MM.1S (cell line): ENCODE results near the gene LDLRAD4.
A peak's percentile ranks its signal among the peaks of the same experiment; 100 is the strongest.

ENCODE experiments used
- DNase-seq: peaks from one replicate; pipeline ENCODE4 v3.0.0-alpha.2; 2015
- H2AFZ ChIP-seq: fragments of 300-600 bp; sonication (generic); 2 replicates; pipeline ENCODE4 v1.6.0; 2016; ENCODE audit warnings: antibody characterized with exemption, low read length
- H3F3A ChIP-seq: fragments of 300-600 bp; sonication (generic); 2 replicates; pipeline ENCODE4 v1.6.1; 2016; ENCODE audit warnings: mild to moderate bottlenecking, antibody characterized with exemption, low read length, moderate library complexity, mixed read lengths; ENCODE audit not compliant: insufficient read depth
- H3K27ac ChIP-seq: fragments of 300-600 bp; sonication (generic); 2 replicates; pipeline ENCODE4 v1.5.1; 2016; ENCODE audit warnings: mild to moderate bottlenecking, low read length
- H3K27me3 ChIP-seq: fragments of 300-600 bp; sonication (generic); replicated peaks from 2 replicates; pipeline ENCODE4 v1.6.0; 2016; ENCODE audit warnings: low read length; ENCODE audit not compliant: insufficient read depth
- H3K36me3 ChIP-seq: fragments of 300-600 bp; sonication (generic); replicated peaks from 2 replicates; pipeline ENCODE4 v1.6.1; 2016; ENCODE audit warnings: mild to moderate bottlenecking, low read length, mixed read lengths; ENCODE audit not compliant: insufficient read depth
- H3K4me1 ChIP-seq: fragments of 300-600 bp; sonication (generic); 2 replicates; pipeline ENCODE4 v1.6.1; 2016; ENCODE audit warnings: low read length, mixed read lengths
- H3K4me2 ChIP-seq: fragments of 300-600 bp; sonication (generic); 2 replicates; pipeline ENCODE4 v1.6.0; 2016; ENCODE audit warnings: low read depth, low read length
- H3K4me3 ChIP-seq: fragments of 300-600 bp; sonication (generic); 2 replicates; pipeline ENCODE4 v1.5.1; 2016; ENCODE audit warnings: low read length, mixed read lengths
- H3K79me2 ChIP-seq: fragments of 300-600 bp; sonication (generic); 2 replicates; pipeline ENCODE4 v1.6.1; 2016; ENCODE audit warnings: mixed run types, low read length, mixed read lengths
- H3K9ac ChIP-seq: fragments of 300-600 bp; sonication (generic); 2 replicates; pipeline ENCODE4 v1.6.1; 2016; ENCODE audit warnings: low read length, mixed read lengths
- H3K9me2 ChIP-seq: fragments of 300-600 bp; sonication (generic); replicated peaks from 2 replicates; pipeline ENCODE4 v1.6.1; 2016; ENCODE audit warnings: mild to moderate bottlenecking, low read length, mixed read lengths; ENCODE audit not compliant: insufficient read depth
- H3K9me3 ChIP-seq: fragments of 300-600 bp; sonication (generic); replicated peaks from 2 replicates; pipeline ENCODE4 v1.6.1; 2016; ENCODE audit warnings: mild to moderate bottlenecking, low read length, mixed read lengths; ENCODE audit not compliant: insufficient read depth
- H4K20me1 ChIP-seq: fragments of 300-600 bp; sonication (generic); 2 replicates; pipeline ENCODE4 v1.6.1; 2016; ENCODE audit warnings: mild to moderate bottlenecking, low read length, moderate library complexity, mixed read lengths; ENCODE audit not compliant: insufficient read depth
- EZH2 ChIP-seq: fragments of 300-600 bp; sonication (generic); optimal IDR thresholded peaks from 2 replicates; pipeline ENCODE3; 2017; ENCODE audit warnings: low read depth, mild to moderate bottlenecking, antibody characterized with exemption, low read length, mixed read lengths
- EZH2phosphoT487 ChIP-seq: fragments of 300-600 bp; sonication (generic); IDR thresholded peaks from 2 replicates; pipeline ENCODE4 v1.6.1; 2018; ENCODE audit warnings: antibody characterized with exemption, low read length
- TF ChIP-seq, protein P1 (sequence below): fragments of 300-600 bp; sonication (generic); IDR thresholded peaks from 2 replicates; pipeline ENCODE4 v1.5.1; 2016; ENCODE audit warnings: antibody characterized with exemption, low read length, mixed read lengths

The LDLRAD4 gene

DNA sequence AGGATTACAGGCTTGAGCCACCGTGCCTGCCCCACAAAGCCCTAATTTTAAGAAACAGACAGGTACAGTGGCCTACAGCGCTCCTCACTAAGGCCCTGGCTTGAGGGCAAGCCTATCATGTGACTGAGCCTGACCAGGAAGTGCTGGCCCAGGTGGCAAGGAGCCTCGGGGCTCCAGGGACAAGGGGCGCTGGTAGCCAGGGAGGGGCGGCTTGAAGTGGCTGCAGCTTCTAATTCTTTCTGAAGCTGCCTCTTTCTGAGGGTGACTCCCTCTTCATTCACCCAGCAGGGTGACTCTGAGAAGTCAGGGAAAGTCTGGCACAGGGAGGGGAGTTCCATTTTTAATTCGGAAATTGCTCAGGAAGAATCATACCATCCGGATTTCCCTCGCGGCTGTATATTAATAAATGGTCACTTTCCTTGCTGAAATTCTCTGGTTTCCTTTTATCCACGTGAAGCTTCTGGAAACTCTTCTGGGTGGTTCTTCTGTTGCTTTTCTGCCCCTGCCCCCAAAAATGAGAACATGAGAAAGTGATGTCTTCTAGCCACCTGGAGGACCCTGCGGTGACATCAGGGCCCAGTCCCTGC, 392.1 kb downstream of the LDLRAD4 start:
- H3K9ac ChIP-seq = peak overlapping the region; percentile 99
- H3K4me3 ChIP-seq = peak overlapping the region; percentile 63
- H3K36me3 ChIP-seq = no peaks in the 10 kb centered on the region

GRCh38 chr18:13611142-13611600, 392.6 kb downstream of the LDLRAD4 start:
- H3K36me3 ChIP-seq = no peaks in the 10 kb centered on the region
- H3K79me2 ChIP-seq = no peaks in the 10 kb centered on the region
- H3K9ac ChIP-seq = peak overlapping the region; percentile 99
- H3K9me2 ChIP-seq = no peaks in the 10 kb centered on the region
- H3K27ac ChIP-seq = peak overlapping the region; percentile 97
- no peaks in the 10 kb centered on the region for H4K20me1 ChIP-seq
- H2AFZ ChIP-seq = peak overlapping the region; percentile 37; the same call in 1 of the 2 replicates
- no peaks in the 10 kb centered on the region for H3K9me3 ChIP-seq
- H3F3A ChIP-seq = peaks cover 33% of the 10 kb centered on the region
- H3K27me3 ChIP-seq = 0 out of 2 replicates have a peak, but pooled peaks cover 3% of the 10 kb centered on the region
- TF ChIP-seq EZH2phosphoT487 (no peak), EZH2 (no peak)
- TF ChIP-seq, protein P1, sequence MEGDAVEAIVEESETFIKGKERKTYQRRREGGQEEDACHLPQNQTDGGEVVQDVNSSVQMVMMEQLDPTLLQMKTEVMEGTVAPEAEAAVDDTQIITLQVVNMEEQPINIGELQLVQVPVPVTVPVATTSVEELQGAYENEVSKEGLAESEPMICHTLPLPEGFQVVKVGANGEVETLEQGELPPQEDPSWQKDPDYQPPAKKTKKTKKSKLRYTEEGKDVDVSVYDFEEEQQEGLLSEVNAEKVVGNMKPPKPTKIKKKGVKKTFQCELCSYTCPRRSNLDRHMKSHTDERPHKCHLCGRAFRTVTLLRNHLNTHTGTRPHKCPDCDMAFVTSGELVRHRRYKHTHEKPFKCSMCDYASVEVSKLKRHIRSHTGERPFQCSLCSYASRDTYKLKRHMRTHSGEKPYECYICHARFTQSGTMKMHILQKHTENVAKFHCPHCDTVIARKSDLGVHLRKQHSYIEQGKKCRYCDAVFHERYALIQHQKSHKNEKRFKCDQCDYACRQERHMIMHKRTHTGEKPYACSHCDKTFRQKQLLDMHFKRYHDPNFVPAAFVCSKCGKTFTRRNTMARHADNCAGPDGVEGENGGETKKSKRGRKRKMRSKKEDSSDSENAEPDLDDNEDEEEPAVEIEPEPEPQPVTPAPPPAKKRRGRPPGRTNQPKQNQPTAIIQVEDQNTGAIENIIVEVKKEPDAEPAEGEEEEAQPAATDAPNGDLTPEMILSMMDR = no peak
- H3K4me3 ChIP-seq = peak overlapping the region; percentile 63
- H3K4me1 ChIP-seq = peaks cover 40% of the 10 kb centered on the region
- H3K4me2 ChIP-seq = peak overlapping the region; percentile 96
- peak; percentile 79 for DNase-seq

More for the DNA sequence above, 392.1 kb downstream of the LDLRAD4 start:
- Histone ChIP-seq H3K9me3 (no peaks in the 10 kb centered on the region), H3K4me1 (peaks cover 40% of the 10 kb centered on the region), H3K4me2 (peak overlapping the region; percentile 96), H3F3A (peaks cover 33% of the 10 kb centered on the region), H4K20me1 (no peaks in the 10 kb centered on the region), H3K27me3 (0 out of 2 replicates have a peak, but pooled peaks cover 3% of the 10 kb centered on the region), H2AFZ (no peak overlapping the region; the same call in 1 of the 2 replicates), H3K79me2 (no peaks in the 10 kb centered on the region), H3K27ac (peak overlapping the region; percentile 97), H3K9me2 (no peaks in the 10 kb centered on the region)
- TF ChIP-seq, protein P1 = no peak
- TF ChIP-seq EZH2phosphoT487 (no peak), EZH2 (no peak)
- peak; percentile 49 for DNase-seq

DNA sequence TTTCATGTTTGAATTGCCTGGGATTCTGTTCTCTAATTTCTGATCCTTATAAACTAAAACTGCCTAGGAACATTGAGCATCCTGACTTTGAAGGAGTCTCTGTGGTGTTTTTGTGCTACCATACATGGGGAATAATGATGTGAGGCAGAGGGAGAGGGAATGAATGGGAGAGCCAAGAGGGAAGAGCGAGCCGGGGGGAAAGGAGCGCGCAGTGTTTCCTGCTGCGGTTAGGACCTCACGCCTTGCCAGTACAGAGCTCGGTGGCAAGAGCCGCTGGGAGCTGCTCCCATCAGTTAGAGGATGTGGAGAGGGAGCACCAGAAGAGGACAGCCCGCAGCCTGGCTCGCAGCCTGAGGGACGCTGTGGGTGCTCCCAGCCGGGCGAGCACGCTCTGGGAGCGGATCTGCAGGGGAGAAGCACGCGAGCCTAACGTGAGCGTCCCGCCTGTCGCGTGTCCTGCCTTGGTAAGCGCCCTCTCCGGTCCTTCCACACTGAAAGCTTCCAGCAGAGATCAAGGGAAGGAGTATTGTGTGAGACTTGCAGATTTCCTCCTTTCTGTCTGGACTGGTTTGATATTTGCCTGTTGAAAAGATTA, 393.1 kb downstream of the LDLRAD4 start:
- peaks cover 33% of the 10 kb centered on the region for H3F3A ChIP-seq
- peak overlapping the region; percentile 97 for H3K27ac ChIP-seq
- H3K9me2 ChIP-seq = no peaks in the 10 kb centered on the region
- H3K4me3 ChIP-seq = peak overlapping the region; percentile 63
- no peak for TF ChIP-seq EZH2
- TF ChIP-seq, protein P1 = no peak
- TF ChIP-seq EZH2phosphoT487 = no peak
- 0 out of 2 replicates have a peak, but pooled peaks cover 3% of the 10 kb centered on the region for H3K27me3 ChIP-seq
- no peaks in the 10 kb centered on the region for H3K36me3 ChIP-seq
- H3K9me3 ChIP-seq = no peaks in the 10 kb centered on the region
- H3K4me1 ChIP-seq = peaks cover 38% of the 10 kb centered on the region
- peak; percentile 34 for DNase-seq
- H3K79me2 ChIP-seq = no peaks in the 10 kb centered on the region
- peak overlapping the region; percentile 99 for H3K9ac ChIP-seq
- no peaks in the 10 kb centered on the region for H4K20me1 ChIP-seq
- peak overlapping the region; percentile 96 for H3K4me2 ChIP-seq
- H2AFZ ChIP-seq = peak overlapping the region; percentile 37; the same call in 1 of the 2 replicates
